Neutrophil (primary cell): ENCODE measurements around the gene TMEM258.

ENCODE experiments used
- H3K27ac ChIP-seq: fragments of 200-600 bp; sonication (generic); 2 replicates; pipeline ENCODE4 v1.5.1; 2016; ENCODE audit warnings: mild to moderate bottlenecking, moderate library complexity
- H3K27me3 ChIP-seq: fragments of 200-600 bp; sonication (generic); 2 replicates; pipeline ENCODE4 v1.6.0; 2016; ENCODE audit warnings: mild to moderate bottlenecking
- H3K36me3 ChIP-seq: fragments of 200-600 bp; sonication (generic); 2 replicates; pipeline ENCODE4 v1.5.1; 2017
- H3K4me1 ChIP-seq, 2 experiments: fragments of 200-600 bp in 1 of 2; sonication (generic) in 1 of 2; 1 replicate in 1 of 2; 2 replicates in 1 of 2; pipeline versions ENCODE4 v1.5.1 to v1.6.1; 2013 to 2016; ENCODE audit warnings: low read depth in 1 of 2, low read length in 1 of 2, mild to moderate bottlenecking in 1 of 2, moderate library complexity in 1 of 2; ENCODE audit not compliant: control insufficient read depth in 1 of 2, insufficient read depth in 1 of 2
- H3K4me3 ChIP-seq, 2 experiments: fragments of 200-600 bp in 1 of 2; sonication (generic) in 1 of 2; 1 replicate in 1 of 2; 2 replicates in 1 of 2; pipeline ENCODE4 v1.5.1; 2013 to 2016; ENCODE audit warnings: low read depth in 1 of 2, low read length in 1 of 2, mild to moderate bottlenecking in 1 of 2, moderate library complexity in 1 of 2
- H3K9me3 ChIP-seq: fragments of 200-600 bp; sonication (generic); 2 replicates; pipeline ENCODE4 v1.5.1; 2016
- CTCF ChIP-seq: fragments of 200-600 bp; sonication (generic); IDR thresholded peaks from 2 replicates; pipeline ENCODE4 v1.5.1; 2016; ENCODE audit warnings: antibody characterized with exemption

TMEM258 gene

GRCh38 chr11:61805146-61805545, 12.7 kb upstream of the TMEM258 start:
- no peaks in the 10 kb centered on the region for H3K4me1 ChIP-seq
- no peak for TF ChIP-seq CTCF
- no peak overlapping the region for H3K27ac ChIP-seq
- H3K4me3 ChIP-seq: no peak overlapping the region
- no peaks in the 10 kb centered on the region for H3K9me3 ChIP-seq
- H3K27me3 ChIP-seq: no peaks in the 10 kb centered on the region
- H3K36me3 ChIP-seq: peaks cover 4% of the 10 kb centered on the region

- TF ChIP-seq CTCF: no peak
- peaks cover 4% of the 10 kb centered on the region for H3K36me3 ChIP-seq
- H3K27ac ChIP-seq: no peak overlapping the region
- no peak overlapping the region for H3K4me3 ChIP-seq
- H3K9me3 ChIP-seq: no peaks in the 10 kb centered on the region
- H3K4me1 ChIP-seq: no peaks in the 10 kb centered on the region
- no peaks in the 10 kb centered on the region for H3K27me3 ChIP-seq
Measured at GRCh38 chr11:61803889-61804647, 11.7 kb upstream of the TMEM258 start.

- H3K9me3 ChIP-seq: no peaks in the 10 kb centered on the region
- no peaks in the 10 kb centered on the region for H3K4me1 ChIP-seq
- TF ChIP-seq CTCF: no peak
- no peak overlapping the region for H3K4me3 ChIP-seq
- H3K36me3 ChIP-seq: peaks cover 4% of the 10 kb centered on the region
- H3K27ac ChIP-seq: no peak overlapping the region
- H3K27me3 ChIP-seq: no peaks in the 10 kb centered on the region
Measured at GRCh38 chr11:61802605-61803004, 10.2 kb upstream of the TMEM258 start.

- Histone ChIP-seq H3K27ac (no peak overlapping the region), H3K4me3 (no peak overlapping the region), H3K4me1 (no peaks in the 10 kb centered on the region), H3K36me3 (peaks cover 4% of the 10 kb centered on the region), H3K27me3 (no peaks in the 10 kb centered on the region), H3K9me3 (no peaks in the 10 kb centered on the region)
- no peak for TF ChIP-seq CTCF
Measured at GRCh38 chr11:61800331-61801281, 8.2 kb upstream of the TMEM258 start.

- Histone ChIP-seq H3K27ac (no peak overlapping the region), H3K4me1 (no peaks in the 10 kb centered on the region), H3K4me3 (no peak overlapping the region), H3K27me3 (no peaks in the 10 kb centered on the region), H3K36me3 (peaks cover 4% of the 10 kb centered on the region), H3K9me3 (no peaks in the 10 kb centered on the region)
- TF ChIP-seq CTCF: no peak
Measured at GRCh38 chr11:61799665-61800284, 7.4 kb upstream of the TMEM258 start.
